A172 (cell line): Measurements from ENCODE around the gene ANKRD39. TPM values are rescaled to one million over a fixed set of nuclear protein-coding genes. Genes with fewer than 3 reads are reported as not detected.
"Not testable (repeated sequence)": the region's sequence is repeated elsewhere in the genome, so short reads cannot be mapped to it uniquely, and the experiment has no call there.

Source experiments
- DNase-seq: peaks from one replicate; pipeline ENCODE4 v3.0.0-alpha.2; 2015; ENCODE audit warnings: low spot score
- total RNA-seq: library from RNA; depleted of rRNA; stranded (reverse); fragments of >200 nt; shearing (Covaris generic); gene quantifications from 2 replicates; pipeline ENCODE4 v1.2.3, GENCODE V29; 2014; rRNA removed

ANKRD39 gene
- total RNA-seq = 33.5 and 37.9 TPM in 2 replicates

GRCh38 chr2:96857667-96858372, at the start of gene ANKRD39:
Gene ANKRD39, minus strand, starts transcription at chr2:96858016. Its CDS starts 29 bp downstream, at chr2:96857987.
- DNase-seq = peak; percentile 95

DNA sequence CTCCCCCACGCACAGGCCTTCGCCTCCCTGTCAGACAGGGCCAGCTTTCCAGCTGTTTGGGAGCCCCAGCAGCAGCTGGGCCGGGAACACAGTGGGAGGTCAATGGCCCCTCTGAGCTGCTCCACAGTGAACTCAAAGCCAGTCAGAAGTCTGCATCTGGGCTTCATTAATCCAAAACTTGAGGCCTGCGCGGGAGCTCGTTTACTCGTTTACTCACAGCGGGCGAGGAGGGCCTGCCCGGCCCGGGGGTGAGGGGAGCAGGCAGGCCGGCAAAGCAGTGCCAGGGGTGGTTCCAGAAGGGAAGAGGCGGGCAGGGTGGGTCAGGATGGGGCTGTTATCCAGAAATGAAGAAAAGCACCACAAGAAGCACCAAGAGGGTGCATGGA, 48.9 kb upstream of the ANKRD39 start:
- no peak for DNase-seq

DNA sequence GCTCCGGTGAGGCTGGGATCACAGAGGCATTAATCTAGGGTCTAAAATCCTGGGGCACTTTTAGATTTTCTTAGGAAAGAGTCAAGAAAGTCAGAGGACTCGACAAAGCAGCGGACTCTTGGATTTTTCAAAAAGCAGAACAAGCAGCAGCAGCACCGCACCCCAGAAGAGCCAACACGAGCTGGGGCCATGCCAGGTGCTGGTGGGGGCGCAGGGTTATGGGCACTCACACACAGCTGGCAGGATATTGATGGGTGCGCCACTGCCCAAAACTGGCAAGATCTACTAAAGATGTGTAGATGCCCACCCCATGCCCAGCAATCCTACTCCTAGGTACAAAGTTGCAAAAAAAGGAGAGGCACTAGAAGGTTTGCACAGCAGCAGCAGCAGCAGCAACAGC, 46.0 kb upstream of the ANKRD39 start:
- DNase-seq = no peak

- DNase-seq = no peak
Observed at GRCh38 chr2:96903318-96903717, 45.5 kb upstream of the ANKRD39 start.

DNA sequence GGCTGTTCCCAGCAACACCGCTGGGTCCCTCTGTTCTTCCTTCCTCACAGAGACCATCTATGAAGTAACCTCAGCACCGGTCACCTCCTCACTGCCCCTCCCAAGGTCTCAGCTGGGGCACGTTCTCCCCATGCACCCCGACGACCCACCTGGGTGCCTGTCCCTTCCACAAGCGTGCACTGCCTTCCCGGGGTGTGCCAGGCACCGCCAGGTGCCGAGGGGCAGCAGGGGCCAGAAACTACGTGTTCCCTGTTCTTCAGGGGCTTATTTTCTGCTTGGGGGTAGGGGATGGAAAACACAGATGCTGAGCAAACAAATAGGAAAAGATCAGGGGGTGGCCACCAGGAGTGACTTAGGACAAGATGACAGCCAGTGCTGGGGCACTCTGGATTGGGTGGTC, 42.4 kb upstream of the ANKRD39 start:
- no peak for DNase-seq

DNA sequence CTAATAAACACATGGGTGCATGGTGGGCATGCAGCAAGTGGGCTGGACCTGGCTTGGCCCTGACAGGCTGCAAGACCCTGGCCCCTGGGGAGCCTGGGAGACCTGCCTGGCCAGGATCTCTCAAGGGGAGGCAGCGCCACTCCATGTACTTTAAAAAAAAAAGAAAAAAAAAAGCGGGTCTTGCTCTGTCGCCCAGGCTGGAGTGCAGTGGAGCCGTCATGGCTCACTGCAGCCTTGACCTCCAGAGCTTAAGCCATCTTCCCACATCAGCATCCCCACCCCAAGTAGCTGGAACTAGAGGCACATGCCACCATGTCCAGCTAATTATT, 41.6 kb upstream of the ANKRD39 start:
- no peak for DNase-seq

DNA sequence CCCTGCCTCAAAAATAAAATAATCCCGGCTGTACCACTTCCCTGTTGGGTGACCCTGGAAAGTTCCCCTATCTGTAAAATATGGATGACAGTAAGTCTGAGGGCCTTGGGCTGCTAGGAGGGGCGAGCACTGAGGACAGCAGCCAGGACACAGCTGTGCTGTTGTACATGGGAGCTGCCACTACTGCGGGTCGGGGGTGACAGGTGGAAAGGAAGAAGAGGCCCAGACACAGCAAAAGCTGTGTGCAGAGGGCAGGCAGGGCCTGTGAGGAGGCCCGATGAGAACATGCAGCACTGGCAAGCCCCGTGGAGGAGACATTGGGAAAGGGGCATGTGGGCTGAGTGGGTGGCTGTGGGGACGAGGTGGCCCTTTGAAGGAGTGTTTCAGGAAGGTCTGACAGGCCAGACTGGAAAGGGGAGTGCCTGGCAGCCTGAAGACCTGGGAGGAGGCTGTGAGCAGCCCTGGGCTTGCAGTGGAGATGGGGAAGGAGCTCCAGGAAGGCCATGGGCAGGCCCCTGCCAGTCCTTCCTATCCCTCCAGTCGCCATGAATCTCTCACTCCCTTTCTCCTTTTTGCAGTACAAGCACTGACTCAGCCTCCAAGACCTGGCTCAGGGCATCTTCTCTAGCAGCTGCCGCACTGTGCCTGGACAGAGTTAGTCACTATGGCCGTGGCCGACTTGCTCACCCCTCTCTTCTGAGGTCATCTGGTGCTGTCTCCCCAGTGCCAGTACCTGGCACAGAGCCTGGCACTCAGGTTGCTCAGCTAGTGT, 41.0 kb upstream of the ANKRD39 start:
- peak; percentile 16 for DNase-seq

DNA sequence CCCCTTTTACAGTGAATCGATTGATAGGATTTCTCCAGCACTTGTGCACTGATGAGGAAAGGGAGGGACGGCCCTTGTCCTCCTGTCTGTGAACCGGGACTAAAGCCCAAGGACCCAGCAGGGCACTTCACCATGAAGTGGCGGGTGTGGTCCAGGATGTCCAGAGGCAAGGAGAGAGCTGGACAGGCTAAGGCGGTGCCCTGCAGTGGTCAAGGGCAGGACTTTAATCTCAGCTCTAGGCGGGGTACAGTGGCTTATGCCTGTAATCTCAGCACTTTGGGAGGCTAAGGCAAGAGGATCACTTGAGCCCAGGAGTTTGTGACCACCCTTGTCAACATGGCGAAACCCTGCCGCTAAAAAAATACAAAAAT, 40.3 kb upstream of the ANKRD39 start:
- DNase-seq = no peak

- no peak for DNase-seq
Observed at GRCh38 chr2:96897491-96898134, 39.8 kb upstream of the ANKRD39 start.

- no peak for DNase-seq
Observed at GRCh38 chr2:96895746-96896651, 38.2 kb upstream of the ANKRD39 start.

DNA sequence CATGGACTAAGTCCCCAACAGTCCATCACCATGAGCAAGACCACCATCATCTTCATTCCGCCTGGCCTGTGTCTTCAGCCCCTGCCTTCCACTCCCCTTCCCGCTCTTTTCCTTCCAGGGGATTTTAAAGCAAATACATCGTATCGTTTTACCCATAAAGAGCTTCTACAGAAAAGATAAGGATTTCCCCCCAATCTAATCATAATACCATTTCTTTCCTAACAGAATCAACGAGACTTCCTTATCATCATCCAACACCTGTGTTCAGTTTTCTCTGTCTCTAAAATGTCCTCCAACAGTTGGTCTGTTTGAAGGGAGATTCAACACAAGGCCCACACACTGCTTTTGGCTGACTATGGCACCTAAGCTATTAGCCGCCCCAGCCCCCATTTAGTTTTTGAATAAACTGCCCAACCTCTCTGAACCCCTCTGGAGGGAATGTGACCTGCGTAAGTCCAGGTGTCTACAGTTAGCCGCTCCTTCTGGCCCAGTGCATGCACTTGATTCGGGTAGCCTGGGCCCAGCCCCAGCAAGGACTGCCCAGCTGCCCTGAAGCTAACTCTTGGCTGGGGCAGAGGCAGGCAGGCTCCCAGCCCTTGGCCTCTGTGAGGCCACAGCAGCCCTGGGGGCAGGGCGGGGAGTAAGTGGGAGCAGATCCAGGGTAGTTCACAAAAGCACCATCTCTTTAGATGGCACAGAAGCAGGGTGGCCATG, 37.4 kb upstream of the ANKRD39 start:
- no peak for DNase-seq

GRCh38 chr2:96894151-96894531, 36.3 kb upstream of the ANKRD39 start:
- no peak for DNase-seq

DNA sequence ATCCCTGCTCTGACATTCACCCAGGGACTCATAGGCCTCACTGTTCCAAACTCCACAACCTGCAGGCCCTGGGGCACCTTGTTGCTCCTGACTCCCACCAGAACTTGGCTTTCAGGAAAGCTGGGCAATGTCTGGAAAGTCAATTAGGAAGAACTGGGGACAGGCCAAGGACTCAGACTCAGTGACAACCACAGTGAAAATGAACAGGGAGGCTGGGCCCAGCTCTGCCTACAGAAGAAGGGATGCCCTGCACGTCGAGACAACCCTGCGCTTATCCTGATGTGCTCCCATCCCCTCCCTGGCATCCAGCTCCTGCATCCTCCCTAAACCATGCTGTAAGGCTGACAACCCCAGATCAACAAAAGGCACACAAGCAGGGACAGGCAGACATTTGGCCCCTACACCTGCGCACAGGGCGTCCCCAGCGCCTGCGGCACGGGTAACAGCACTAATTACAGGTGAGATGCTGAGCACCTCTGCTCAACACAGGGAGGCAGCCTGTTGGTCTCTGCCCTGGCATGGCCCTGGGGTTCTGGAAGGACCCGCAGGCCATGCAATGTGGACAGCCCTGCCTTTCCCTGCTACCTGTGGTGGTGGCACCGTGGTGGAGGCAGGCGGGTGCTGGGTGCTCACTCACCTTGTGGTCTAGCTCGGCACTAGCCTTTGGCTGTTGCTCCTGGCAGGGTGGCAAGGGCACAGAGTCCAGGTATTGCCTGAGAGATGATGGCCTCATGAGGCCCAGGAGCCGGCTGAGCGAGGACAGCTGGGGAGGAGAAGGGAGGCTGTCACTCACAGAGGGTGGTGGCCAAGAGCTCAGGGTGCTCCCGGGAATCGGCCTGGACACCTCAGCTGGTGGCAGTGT, 35.7 kb upstream of the ANKRD39 start:
- no peak for DNase-seq

GRCh38 chr2:96891591-96892333, 33.9 kb upstream of the ANKRD39 start:
- DNase-seq = no peak

GRCh38 chr2:96890726-96891385, 33.0 kb upstream of the ANKRD39 start:
- DNase-seq = no peak

- DNase-seq = no peak
Observed at GRCh38 chr2:96890252-96890651, 32.4 kb upstream of the ANKRD39 start.

- DNase-seq = not testable (repeated sequence)
Observed at GRCh38 chr2:96889502-96889901, 31.7 kb upstream of the ANKRD39 start.

GRCh38 chr2:96888072-96889011, 30.5 kb upstream of the ANKRD39 start:
- no peak for DNase-seq
